DMS53 (cell line): Measurements from ENCODE around the gene AATK.
"Not testable (repeated sequence)": the region's sequence is repeated elsewhere in the genome, so short reads cannot be mapped to it uniquely, and the experiment has no call there.

Experiments used
- DNase-seq: peaks from one replicate; lab custom pipeline; 2025; lab: John Stamatoyannopoulos, UW

Gene AATK

DNA sequence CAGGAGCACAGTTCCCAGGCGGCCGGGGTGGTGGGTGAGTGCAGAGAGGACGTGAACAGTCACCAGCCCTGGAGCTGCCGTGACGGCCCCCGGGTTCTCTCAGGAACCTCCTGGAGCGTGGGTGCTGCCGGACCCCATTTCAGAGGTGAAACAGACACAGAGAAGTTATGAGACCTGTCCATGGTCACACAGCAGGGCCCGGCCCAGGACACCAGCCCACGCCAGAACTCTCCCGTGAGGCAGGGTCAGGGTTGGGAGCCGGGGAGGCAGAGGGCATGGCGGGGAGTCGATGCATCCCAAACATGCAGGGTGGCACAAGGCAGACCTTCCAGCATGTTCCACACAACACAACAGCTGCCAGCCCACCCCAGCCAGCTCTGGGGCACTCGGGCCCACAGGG is 4.5 kb downstream of the AATK start:
- no peak for DNase-seq

- DNase-seq: peak; percentile 36
Measured at GRCh38 chr17:81160747-81161453, 5.1 kb downstream of the AATK start.

GRCh38 chr17:81160306-81160705 is 5.7 kb downstream of the AATK start:
- DNase-seq: no peak

DNA sequence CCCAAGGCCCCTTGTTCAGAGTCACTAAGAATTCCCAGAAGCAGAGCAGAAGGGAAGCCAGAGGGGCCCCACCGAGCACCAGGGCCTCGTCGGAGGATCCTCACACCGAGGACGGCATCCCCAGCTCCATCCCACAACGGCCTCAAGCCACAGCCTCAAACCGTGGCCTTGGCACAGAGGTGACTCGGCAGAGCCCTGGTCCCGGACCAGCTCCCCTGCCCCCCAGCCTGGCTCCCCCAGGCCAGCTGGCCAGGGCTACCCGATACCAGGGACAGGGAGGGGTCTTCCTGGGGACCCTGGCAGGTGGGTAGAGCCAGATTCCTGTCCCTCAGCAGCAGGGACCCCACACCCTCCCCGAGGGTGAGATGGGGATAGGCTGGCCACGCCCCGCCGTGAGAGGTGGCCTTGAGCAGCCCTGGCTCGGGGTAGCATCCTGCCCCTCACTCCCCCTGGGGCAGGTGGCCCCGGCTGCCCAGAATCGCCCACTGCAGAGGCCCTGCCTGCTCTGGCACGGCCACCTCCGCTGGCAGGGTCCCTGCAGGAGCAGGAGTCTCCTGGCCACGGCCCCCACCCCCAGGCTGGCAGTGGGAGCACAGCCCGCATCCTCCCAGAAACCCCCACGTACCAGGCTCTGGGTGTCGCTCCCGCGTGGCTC is 6.3 kb downstream of the AATK start:
- no peak for DNase-seq

GRCh38 chr17:81158688-81159590 is 7.1 kb downstream of the AATK start:
- no peak for DNase-seq

DNA sequence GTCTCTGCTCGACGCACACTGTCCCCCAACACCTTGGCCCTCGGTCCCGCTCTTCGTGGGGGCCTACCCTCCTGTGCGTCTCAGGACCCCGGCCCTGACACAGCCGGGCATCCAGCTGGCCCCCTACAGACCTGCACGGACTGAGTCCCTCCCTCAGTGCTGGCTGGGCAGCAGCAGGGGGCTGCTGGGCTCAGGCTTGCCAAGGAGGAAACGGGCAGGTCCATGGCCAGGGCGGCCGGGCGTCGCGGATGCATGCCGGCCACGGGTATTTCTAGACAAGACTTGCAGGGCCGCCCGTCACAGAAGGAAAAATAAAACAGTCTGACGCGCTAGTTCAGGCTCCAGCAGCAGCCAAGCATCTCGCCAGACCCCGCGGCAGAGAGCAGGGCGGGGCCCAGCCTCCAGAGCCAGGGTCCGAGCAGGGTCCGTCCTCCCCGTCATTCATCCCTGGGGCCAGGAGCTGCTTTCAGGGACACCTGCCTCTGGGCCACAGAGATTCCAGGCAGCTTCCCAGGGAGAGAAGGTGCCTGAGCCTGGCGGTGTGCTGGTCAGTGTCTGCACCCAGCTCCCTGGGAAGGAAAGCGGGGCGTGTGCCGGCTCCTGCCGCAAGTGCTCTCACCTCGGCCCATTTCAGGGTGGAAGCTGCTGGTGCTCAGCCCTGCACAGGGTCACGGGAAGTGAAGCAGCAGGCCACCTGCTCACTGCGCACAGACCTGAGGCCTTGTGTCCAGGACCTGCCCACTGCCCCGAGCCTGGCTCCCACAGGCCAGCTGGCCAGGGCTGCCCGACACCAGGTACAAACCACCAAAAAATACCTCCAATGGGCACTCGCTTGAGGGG is 8.0 kb downstream of the AATK start:
- no peak for DNase-seq

GRCh38 chr17:81156866-81157805 is 8.9 kb downstream of the AATK start:
- no peak for DNase-seq

DNA sequence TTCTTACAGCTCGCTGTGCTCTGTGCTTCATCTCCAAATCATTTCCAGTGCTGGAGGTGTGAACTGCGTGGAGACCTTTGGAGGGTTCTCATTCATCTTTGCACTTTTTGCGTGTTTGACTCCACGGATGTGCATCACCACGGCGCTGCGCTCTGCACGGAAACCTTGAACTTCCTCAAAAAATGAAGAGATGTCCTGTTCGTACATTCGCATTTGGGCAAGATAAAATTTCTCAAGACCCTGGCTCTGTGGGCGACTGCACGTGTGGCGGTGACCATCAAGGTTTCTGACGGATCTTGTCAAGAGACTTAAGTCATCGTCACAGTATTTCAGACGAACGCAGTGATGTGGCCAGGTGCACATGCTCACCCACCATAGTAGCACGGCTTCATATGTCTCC is 11.1 kb downstream of the AATK start:
- no peak for DNase-seq

DNA sequence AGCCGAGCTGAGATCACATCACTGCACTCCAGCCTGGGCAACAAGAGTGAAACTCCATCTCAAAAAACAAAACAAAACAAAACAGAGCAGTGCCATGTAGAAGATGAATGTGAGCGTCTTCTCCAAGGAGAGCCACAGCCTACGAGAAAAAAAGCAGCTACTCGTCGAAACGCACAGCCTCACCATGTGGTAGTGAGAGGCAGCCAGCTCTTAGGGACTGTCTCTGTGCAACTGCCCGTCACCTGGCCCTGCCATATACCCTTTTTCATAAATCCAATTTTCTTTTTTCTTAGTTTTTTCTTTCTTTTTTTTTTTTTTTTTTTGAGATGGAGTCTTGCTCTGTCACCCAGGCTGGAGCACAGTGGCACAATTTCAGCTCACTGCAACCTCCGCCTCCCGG is 12.0 kb downstream of the AATK start:
- not testable (repeated sequence) for DNase-seq

DNA sequence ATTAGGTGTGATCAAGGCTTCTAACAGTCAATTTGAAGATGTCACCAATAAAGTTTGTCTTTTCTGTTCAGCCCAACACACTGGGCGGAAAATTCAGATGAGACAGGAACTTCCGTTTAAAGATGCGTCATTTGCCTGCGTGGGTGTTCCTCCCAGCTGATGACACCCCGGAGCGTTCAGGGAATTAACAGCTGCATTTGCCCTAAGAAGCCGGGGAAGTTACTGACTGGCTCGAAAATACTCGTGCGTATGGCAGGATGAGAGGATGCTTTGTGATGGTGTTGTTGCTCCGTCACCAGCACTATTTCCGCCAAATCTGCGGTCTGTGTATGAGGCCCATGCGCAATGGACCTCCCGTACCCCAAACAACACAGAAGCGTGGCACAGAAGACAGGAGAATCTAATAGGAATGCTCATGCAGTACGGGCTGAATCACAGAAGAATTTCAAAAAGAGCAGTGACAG is 12.6 kb downstream of the AATK start:
- DNase-seq: no peak

- no peak for DNase-seq
Measured at GRCh38 chr17:81152288-81152828, 13.7 kb downstream of the AATK start.

DNA sequence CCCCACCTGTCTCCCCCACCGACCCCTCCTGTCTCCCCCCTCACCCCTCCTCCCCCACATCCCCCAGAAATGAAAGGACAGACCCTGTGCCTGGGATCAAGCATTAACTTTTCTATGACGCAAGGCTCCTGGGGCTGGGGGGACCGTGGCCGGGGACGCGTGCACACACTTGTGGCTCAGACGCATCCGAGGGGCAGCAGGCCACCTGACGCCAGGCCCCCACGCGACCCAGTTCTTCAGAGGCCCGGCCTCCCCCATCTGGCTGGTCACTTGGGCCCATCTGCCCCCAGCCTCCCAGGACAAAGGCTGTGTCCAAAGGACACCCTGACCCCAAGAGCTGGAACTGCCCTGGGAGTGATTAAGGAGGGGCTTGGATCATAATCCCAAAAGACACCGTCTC is 14.7 kb downstream of the AATK start:
- no peak for DNase-seq

DNA sequence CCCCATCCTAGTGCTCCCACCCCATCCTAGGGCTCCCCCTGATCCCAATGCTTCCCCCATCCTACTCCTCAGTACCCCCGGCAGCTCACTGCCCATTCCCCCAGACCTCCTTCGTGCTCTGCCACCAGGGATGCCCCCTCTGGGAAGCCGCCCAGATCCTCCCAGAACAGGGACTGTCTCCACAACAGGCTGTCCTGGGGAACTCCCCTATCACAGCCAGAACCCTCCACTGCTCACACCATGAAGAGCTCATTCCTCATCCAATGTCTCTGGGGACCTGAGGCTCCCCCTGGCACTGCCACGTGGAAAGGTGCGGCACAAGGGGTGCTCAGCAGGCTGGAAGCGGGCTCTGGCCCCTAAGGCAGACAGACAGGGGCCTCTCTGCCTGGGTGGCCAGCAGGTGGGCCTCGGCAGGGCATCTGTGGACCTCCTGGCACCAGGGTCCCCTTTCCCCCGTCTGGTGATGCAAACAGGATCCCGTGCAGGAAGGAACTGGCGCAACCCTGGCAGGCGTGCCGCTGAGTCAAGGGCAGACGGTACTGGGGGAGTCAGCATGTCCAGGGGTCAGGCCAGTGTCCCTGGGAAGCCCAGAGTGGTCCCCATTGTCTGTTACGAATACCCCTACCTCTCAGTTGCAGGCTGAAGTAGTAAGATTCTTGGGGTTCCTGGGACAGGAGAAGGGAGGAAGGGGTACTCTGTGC is 15.5 kb downstream of the AATK start:
- no peak for DNase-seq

- no peak for DNase-seq
Measured at GRCh38 chr17:81148986-81149533, 17.0 kb downstream of the AATK start.

GRCh38 chr17:81148571-81148970 is 17.4 kb downstream of the AATK start:
- DNase-seq: no peak

DNA sequence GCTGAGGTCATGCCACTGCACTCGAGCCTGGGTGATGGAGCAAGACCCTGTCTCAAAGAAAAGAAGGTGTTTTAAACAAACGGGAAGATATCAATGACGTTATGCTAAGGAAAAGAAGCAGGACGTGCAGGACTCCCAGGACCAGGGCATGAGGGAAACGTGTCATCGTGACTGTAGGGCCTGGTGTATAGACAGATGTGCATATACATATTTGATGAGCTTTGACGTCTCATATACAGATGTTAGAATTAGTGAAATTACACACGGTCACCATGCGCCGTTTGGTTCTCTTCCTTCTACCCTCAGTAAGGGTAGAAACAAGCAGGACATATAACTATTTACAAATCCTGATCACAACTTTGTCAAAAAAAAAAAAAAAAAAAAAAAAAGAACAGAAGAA is 18.3 kb downstream of the AATK start:
- DNase-seq: no peak

DNA sequence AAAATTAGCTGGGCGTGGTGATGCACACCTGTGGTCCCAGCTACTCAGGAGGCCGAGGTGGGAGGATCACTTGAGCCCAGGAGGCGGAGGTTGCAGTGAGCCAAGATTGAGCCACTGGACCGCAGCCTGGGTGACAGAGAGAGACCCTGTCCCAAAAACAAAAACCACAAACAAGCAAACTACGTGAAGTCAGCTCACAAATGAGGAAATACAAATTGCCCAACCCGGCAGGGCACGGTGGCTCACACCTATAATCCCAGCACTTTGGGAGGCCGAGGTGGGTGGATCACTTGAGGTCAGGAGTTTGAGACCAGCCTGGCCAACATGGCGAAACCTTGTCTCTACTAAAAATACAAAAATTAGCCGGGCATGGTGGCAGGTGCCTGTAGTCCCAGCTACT is 19.8 kb downstream of the AATK start:
- DNase-seq: not testable (repeated sequence)

GRCh38 chr17:81144423-81144781 is 21.6 kb downstream of the AATK start:
- no peak for DNase-seq

GRCh38 chr17:81143717-81144422 is 22.2 kb downstream of the AATK start:
- no peak for DNase-seq
